ENCODE results near the gene ENO2.

Gene ENO2

GRCh38 chr12:6934110-6934509, 19.7 kb downstream of the ENO2 start:
- H3K79me2 ChIP-seq (ENCODE audit: insufficient read depth, low read length), result peaks cover 64% of the 10 kb centered on the region
- H3K27me3 ChIP-seq (ENCODE audit: insufficient read depth, low read length, poor library complexity, severe bottlenecking), result no peaks in the 10 kb centered on the region
- H4K20me1 ChIP-seq (ENCODE audit: insufficient read depth, low read length, poor library complexity, severe bottlenecking), result peaks cover 13% of the 10 kb centered on the region
- H3K4me1 ChIP-seq (ENCODE audit: insufficient read depth, low read length, poor library complexity, severe bottlenecking), result peaks cover 32% of the 10 kb centered on the region
- H3K4me2 ChIP-seq (ENCODE audit: low read depth, low read length, poor library complexity, severe bottlenecking), result no peak overlapping the region
- no peak overlapping the region for H3K4me3 ChIP-seq (ENCODE audit: low read length, poor library complexity, severe bottlenecking)
- peaks cover 10% of the 10 kb centered on the region; the same call in 1 of the 2 replicates for H3F3A ChIP-seq (ENCODE audit: low read depth)
- H3K9me3 ChIP-seq (ENCODE audit: insufficient read depth, low read depth, low read length), result no peaks in the 10 kb centered on the region
- TF ChIP-seq EZH2phosphoT487 (IDR thresholded peaks at IDR 0.05; ENCODE audit: borderline replicate concordance) (no peak), CTCF (conservative IDR thresholded peaks at IDR 0.05; ENCODE audit: low read length) (no peak)
- no peak overlapping the region for H3K9ac ChIP-seq (ENCODE audit: low read depth, low read length, poor library complexity, severe bottlenecking)
- H3K9me2 ChIP-seq (replicated peaks; ENCODE audit: low read depth, low read length), result no peaks in the 10 kb centered on the region
- peaks cover 23% of the 10 kb centered on the region; the same call in 1 of the 2 replicates for H3K36me3 ChIP-seq (ENCODE audit: insufficient read depth, low read length)
- H2AFZ ChIP-seq (ENCODE audit: low read length), result no peak overlapping the region

GRCh38 chr12:6935371-6936193, 21.2 kb downstream of the ENO2 start:
- Histone ChIP-seq H3K9me3 (ENCODE audit: insufficient read depth, low read depth, low read length) (no peaks in the 10 kb centered on the region), H3K4me1 (ENCODE audit: insufficient read depth, low read length, poor library complexity, severe bottlenecking) (peaks cover 19% of the 10 kb centered on the region), H3F3A (ENCODE audit: low read depth) (peaks cover 11% of the 10 kb centered on the region; the same call in 1 of the 2 replicates), H3K36me3 (ENCODE audit: insufficient read depth, low read length) (peaks cover 23% of the 10 kb centered on the region; the same call in 1 of the 2 replicates), H3K9ac (ENCODE audit: low read depth, low read length, poor library complexity, severe bottlenecking) (peak overlapping the region; percentile 96), H3K27me3 (ENCODE audit: insufficient read depth, low read length, poor library complexity, severe bottlenecking) (no peaks in the 10 kb centered on the region), H3K9me2 (replicated peaks; ENCODE audit: low read depth, low read length) (no peaks in the 10 kb centered on the region), H3K79me2 (ENCODE audit: insufficient read depth, low read length) (peaks cover 51% of the 10 kb centered on the region), H2AFZ (ENCODE audit: low read length) (no peak overlapping the region), H3K4me3 (ENCODE audit: low read length, poor library complexity, severe bottlenecking) (no peak overlapping the region), H3K4me2 (ENCODE audit: low read depth, low read length, poor library complexity, severe bottlenecking) (peak overlapping the region; percentile 3), H4K20me1 (ENCODE audit: insufficient read depth, low read length, poor library complexity, severe bottlenecking) (peaks cover 4% of the 10 kb centered on the region)
- TF ChIP-seq EZH2phosphoT487 (IDR thresholded peaks at IDR 0.05; ENCODE audit: borderline replicate concordance), result no peak
- TF ChIP-seq CTCF (conservative IDR thresholded peaks at IDR 0.05; ENCODE audit: low read length), result no peak

GRCh38 chr12:6936194-6936635, 21.8 kb downstream of the ENO2 start:
- peaks cover 11% of the 10 kb centered on the region; the same call in 1 of the 2 replicates for H3F3A ChIP-seq (ENCODE audit: low read depth)
- H4K20me1 ChIP-seq (ENCODE audit: insufficient read depth, low read length, poor library complexity, severe bottlenecking), result peaks cover 4% of the 10 kb centered on the region
- H3K9me3 ChIP-seq (ENCODE audit: insufficient read depth, low read depth, low read length), result no peaks in the 10 kb centered on the region
- TF ChIP-seq EZH2phosphoT487 (IDR thresholded peaks at IDR 0.05; ENCODE audit: borderline replicate concordance), result no peak
- no peak for TF ChIP-seq CTCF (conservative IDR thresholded peaks at IDR 0.05; ENCODE audit: low read length)
- peak overlapping the region; percentile 84 for H3K4me2 ChIP-seq (ENCODE audit: low read depth, low read length, poor library complexity, severe bottlenecking)
- peaks cover 23% of the 10 kb centered on the region; the same call in 1 of the 2 replicates for H3K36me3 ChIP-seq (ENCODE audit: insufficient read depth, low read length)
- H3K79me2 ChIP-seq (ENCODE audit: insufficient read depth, low read length), result peaks cover 46% of the 10 kb centered on the region
- peaks cover 15% of the 10 kb centered on the region for H3K4me1 ChIP-seq (ENCODE audit: insufficient read depth, low read length, poor library complexity, severe bottlenecking)
- H3K9me2 ChIP-seq (replicated peaks; ENCODE audit: low read depth, low read length), result no peaks in the 10 kb centered on the region
- peak overlapping the region; percentile 96 for H3K9ac ChIP-seq (ENCODE audit: low read depth, low read length, poor library complexity, severe bottlenecking)
- peak overlapping the region; percentile 94 for H3K4me3 ChIP-seq (ENCODE audit: low read length, poor library complexity, severe bottlenecking)
- no peak overlapping the region for H2AFZ ChIP-seq (ENCODE audit: low read length)
- H3K27me3 ChIP-seq (ENCODE audit: insufficient read depth, low read length, poor library complexity, severe bottlenecking), result no peaks in the 10 kb centered on the region
